ENCODE results near the gene C1QTNF7.

The C1QTNF7 gene

DNA sequence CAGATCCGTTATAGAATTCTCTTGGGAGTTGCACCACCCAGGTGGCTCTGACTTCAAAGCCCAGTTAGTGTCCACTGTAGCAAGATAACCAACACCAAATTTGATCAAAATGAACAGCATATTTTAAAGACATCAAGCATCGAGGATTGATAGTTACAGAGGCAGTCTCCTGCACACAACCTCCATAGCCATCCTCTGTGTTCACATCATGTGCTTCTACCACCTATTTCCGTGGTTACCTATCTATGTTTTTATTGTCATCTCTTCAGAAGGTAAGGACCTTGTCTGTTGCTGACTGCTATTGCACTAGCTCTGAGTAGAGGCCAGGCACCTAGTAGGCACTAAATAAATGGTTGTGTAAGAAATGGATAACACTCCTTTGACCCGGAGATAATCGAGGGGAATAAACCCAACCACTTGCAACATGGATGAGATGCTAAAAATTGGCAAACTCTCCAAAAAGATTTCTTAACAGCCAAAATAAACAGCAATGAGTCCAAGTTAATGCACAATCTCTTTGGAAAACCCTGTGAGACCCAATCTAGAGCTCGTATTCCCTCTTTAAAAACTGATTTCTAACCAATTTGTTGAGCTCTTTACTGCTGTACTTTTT is 14.7 kb upstream of the C1QTNF7 start:
- FAIRE-seq (no peak), DNase-seq (ENCODE audit: extremely low spot score, insufficient read length, low read depth) (no peak)

DNA sequence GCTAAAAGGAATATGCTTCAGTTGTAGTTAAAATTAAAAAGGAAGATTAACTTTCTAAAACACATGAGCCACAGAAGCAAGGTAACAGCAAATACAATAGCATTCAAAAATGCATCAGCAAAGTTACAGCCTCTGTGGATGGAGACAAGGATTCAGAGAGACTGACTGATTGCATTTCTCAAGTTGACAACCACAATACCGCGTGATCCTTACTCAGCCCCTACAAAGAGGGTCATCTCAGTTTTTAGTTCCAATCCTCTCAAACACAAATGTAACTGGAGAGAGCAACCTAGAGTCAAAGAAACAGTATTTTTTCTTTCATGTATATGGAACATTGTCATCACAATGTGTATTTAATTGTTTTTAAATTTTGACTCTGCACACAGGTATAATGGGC is 14.2 kb upstream of the C1QTNF7 start:
- DNase-seq (ENCODE audit: extremely low spot score, insufficient read length, low read depth) = no peak
- no peak for FAIRE-seq

DNA sequence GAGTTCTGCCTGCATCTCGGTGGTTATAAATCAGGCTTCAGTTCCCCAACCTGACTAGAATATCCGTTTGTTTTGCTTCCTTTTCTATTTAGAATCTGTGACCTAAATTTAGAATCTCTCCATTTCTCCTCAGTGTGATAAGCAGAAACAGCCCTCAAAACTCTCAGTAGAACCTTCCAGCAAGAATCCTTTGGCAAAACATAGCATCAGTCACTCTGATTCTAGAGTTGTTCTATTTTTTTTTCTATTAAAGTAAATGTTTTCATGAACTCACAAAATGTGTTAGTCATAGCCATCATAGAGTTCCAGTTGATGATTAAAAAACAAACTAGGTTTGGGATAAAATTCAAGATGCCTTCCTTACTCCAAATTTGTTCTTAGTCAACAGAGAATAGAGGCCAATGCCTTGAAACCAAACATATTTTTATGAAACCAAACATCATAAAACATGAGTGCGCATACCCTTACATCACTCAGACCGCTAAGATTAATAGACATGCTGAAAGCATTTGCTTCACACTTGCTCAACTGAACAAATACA is 13.2 kb upstream of the C1QTNF7 start:
- no peak for FAIRE-seq
- DNase-seq (ENCODE audit: extremely low spot score, insufficient read length, low read depth) = no peak

DNA sequence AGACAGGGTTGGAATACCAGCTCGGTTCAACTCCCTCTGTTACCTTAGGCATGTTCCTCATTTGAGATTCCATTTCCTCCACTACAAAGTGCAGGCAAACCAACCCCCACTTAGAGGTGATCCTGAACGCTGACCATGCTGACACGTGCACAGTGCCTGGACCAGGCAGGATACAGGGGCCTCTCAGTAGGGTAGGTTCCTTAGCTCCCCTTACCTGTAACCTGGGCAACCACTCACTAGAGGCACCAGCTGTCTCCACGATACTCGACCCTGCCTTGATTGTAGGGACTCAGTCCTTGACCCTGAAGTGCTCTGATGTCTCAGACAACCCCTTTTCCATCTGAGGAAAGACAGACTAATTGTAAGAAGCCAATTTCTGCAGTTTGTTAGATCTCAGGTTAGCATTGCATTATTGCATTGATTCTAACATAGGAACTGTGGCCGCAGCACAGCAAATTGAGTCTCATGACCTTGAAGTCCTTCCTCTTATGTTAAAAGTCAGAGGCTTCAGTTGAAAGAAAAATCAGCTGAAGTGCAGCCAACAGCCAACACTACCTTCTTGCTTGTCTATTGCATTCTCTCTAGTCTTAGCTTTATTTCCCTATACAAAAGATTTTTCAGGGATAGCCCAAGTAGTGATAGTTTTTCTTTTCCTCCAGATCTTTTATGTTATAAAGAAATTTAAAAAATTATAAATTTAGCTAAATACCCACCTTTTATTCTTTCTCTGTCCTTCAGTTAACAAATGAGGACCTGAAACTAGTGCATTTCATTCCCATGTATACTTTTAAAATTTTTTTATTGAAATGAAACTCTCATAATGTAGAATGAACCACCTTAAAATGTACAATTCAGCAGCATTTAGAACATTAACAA is 11.2 kb upstream of the C1QTNF7 start:
- no peak for FAIRE-seq
- DNase-seq (ENCODE audit: extremely low spot score, insufficient read length, low read depth) = no peak

DNA sequence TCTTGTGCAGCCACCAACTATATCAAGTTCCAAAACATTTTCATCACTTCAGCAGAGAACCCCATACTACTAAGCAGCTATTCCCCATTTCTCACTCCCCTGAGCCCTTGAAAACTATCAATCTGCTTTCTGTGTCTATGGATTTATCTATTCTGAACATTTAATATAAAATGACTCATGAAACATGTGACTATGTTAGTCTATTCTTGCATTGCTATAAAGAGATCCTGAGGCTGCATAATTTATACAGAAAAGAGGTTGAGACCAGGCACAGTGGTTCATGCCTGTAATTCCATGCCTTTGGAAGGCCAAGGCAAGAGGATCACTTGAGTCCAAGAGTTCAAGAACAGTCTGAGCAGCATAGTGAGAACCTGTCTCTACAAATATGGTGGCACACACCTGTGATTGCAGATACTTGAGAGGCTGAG is 10.6 kb upstream of the C1QTNF7 start:
- FAIRE-seq = no peak
- no peak for DNase-seq (ENCODE audit: extremely low spot score, insufficient read length, low read depth)

DNA sequence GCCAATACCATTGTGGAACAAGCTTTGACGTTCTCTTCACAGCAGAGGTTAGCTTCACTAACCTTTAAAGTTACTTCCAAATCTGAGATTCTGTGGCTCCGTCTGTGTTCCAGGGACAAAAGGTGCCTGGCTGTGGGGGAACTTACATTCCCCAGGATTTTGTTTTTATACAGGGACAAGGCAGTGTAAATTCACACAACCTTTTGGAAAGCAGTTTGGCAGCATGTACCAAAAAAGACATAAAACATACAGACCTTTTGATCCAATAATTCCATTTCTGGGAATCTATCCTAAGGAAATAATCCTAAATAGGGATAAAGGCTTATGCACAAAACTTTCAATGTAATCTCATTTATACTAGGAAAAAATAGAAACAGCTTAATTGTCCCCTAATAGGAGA is 8.9 kb upstream of the C1QTNF7 start:
- DNase-seq (ENCODE audit: extremely low spot score, insufficient read length, low read depth) (no peak), FAIRE-seq (no peak)

DNA sequence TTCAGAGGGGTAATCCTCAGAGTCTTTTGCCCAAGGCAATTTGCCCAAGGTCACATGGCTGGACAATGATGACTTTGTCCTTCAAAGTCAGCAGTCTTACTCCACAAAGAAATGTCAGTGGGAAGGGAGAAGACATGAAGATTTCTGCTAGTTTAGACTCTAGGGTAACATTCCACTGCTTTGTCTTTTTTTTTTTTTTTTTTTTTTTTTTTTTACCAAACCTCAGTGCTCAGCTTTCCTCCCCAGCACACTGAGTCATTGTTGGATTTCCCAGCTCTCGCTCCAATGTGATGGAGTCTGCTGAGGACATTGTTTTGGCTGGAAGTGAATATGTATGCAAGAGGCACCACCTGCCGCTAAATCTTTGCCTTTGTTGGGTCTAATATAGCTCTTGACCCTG is 7.2 kb upstream of the C1QTNF7 start:
- DNase-seq (ENCODE audit: extremely low spot score, insufficient read length, low read depth) (no peak), FAIRE-seq (no peak)

DNA sequence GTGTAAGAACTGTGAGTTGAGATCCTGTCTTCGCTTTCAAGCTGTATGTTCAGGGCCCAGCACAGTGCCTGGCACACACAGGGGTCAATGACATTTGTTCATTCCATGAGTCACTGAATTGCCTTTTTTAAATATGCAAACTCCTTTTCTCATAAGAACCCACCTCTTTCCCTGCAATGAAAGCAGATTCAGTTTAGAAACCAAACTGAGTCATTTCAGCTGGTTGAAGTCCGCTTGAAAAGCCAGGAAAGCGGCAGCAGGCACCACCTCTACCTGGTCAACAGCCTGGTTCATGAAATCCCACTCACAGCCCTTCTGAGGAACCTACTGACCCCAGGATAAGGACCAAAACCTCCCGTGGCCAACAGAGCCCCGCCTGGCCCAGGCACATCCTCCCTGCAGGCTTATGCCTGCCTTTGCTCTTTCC is 4.5 kb upstream of the C1QTNF7 start:
- FAIRE-seq = no peak

DNA sequence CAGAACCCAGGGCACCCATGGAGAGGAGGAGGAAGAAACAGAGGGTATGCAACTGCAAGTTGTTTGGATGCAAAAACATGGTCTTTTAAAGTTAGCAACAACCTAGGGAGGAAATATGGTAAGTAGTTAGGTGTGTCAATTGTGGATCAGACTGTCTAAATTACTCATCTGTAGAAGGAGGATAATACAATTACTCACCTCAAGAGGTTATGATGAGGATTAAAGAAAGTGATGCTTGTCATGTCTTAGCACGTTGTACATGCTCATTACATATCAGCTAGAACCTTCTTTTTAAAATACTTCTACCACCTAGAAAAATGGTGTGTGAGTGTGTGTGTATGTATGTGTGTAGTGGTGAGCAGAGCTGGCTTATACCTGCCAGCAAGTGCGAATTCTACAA is 2.3 kb upstream of the C1QTNF7 start:
- no peak for FAIRE-seq
- DNase-seq (ENCODE audit: extremely low spot score, insufficient read length, low read depth) = no peak

More for the DNA sequence above, 4.5 kb upstream of the C1QTNF7 start:
- DNase-seq (ENCODE audit: extremely low spot score, insufficient read length, low read depth) = no peak

DNA sequence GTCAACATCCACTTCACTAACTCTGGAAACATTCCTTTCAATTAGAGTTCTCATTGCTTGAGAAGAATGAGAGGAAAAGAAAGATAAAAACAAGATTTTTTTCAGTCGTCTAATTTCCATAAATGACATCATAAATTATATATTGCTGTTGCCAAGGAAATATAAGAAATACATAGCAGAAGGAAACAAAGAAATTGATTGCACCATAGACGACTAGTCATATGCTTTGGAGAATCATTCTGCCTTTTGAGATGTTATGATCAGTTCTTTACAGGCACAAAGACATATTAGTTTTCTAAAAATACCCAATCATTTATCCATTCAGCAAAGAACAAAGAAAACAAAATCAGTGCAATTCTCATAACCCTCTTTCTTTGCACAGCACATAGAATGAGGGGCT is 672 bp upstream of the C1QTNF7 start:
- FAIRE-seq (no peak), DNase-seq (ENCODE audit: extremely low spot score, insufficient read length, low read depth) (no peak)

DNA sequence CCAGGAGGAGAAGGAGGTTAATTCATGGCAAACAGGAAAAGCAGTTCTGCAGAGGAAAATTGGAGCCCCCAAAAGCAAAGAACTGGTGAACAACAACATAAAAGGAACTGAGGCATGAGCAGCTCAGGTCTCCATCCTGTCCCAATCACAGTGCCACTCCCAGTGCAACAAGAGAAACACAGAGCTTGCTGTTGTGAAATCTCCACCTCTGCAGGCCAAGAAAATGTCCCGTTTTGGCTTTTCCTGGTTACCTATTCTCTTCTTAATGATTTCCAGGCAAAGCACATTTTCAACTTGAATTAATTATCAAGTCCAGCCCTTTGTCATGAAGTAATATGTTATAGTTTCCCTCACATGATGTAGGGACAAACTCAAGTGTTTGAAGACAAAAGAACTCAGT is 778 bp downstream of the C1QTNF7 start:
- FAIRE-seq (no peak), DNase-seq (ENCODE audit: extremely low spot score, insufficient read length, low read depth) (no peak)

DNA sequence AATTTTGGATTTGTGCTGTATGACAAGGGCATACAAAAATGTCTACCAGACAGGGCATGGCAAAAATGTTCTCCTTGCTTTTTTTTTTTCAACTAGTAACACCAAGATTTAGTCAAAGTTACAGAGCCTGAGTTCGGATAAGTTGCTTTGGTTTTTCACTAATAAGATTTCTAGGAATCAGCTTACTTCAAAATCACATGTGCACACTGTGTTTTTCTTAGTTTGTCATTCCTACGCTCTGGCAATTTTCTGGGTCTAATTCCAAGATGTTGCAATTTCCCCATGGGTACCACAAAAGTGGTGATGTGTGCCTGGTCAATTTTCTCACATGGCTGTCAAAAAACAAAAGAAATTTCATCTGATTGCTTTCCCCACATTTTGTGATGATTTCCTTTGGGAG is 6.3 kb downstream of the C1QTNF7 start:
- FAIRE-seq (no peak), DNase-seq (ENCODE audit: extremely low spot score, insufficient read length, low read depth) (no peak)

DNA sequence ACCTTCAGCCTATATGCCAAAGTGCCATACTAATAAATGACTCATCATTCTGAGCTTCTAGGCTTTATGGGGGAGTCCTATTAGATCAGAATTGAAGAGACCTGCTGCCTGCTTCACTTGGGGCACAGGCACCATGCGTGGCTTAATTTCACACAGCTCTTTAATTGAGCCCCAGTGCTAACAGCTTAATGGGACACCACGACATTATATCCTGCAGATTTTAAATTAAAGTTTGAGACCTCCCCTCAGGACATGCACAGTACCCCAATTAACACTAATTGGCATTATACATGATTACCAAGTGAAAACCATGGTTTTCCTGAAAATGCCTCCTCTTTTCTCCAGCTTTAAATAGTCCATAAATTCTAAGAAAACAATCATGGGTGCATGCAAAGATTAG is 6.8 kb downstream of the C1QTNF7 start:
- FAIRE-seq (no peak), DNase-seq (ENCODE audit: extremely low spot score, insufficient read length, low read depth) (no peak)

DNA sequence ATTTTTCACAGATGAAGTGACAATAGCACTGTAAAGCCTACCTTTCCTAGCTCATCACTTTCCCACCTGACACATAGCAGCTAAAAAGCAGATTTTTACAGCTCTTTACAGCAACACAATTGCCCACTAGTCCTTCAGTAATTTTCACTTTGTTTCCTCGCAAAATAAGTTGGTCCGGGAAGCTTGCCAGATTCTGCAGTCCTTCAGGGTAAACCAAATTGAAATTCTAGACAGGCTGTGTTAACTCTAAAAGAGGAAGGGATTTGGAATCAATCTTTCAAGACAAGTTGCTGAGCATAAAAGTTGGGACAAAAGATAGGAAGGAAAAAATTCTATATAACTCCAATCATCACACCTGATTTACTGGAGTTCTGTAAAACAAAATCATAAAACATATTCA is 8.7 kb downstream of the C1QTNF7 start:
- FAIRE-seq (no peak), DNase-seq (ENCODE audit: extremely low spot score, insufficient read length, low read depth) (no peak)

DNA sequence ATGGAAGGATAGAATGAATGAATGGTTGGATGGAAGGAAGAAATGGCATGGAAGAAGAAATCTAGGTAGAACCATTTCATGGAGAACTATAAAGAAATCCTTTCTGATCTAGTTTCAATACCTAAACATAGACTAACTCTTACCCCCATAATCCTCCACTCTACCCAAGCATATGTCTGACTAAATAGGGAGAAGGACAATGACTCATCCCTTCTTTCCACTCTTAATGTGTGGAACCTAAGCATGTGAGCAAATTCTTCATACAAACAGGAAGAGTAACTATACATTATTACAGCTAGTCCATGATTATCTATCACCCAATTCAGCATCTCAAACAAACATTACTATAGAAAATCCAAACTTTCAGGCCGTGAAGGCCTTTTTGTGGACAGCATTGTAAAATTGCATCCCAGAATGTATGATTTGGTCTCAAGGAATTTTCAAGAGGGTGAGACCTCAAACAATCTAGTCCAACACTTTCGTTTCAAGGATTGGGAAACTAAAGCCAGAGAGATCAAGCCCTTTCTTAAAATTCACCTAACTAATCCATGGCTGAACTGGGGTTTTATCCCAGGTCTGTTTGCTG is 11.2 kb downstream of the C1QTNF7 start:
- DNase-seq (ENCODE audit: extremely low spot score, insufficient read length, low read depth) = no peak
- FAIRE-seq = no peak

DNA sequence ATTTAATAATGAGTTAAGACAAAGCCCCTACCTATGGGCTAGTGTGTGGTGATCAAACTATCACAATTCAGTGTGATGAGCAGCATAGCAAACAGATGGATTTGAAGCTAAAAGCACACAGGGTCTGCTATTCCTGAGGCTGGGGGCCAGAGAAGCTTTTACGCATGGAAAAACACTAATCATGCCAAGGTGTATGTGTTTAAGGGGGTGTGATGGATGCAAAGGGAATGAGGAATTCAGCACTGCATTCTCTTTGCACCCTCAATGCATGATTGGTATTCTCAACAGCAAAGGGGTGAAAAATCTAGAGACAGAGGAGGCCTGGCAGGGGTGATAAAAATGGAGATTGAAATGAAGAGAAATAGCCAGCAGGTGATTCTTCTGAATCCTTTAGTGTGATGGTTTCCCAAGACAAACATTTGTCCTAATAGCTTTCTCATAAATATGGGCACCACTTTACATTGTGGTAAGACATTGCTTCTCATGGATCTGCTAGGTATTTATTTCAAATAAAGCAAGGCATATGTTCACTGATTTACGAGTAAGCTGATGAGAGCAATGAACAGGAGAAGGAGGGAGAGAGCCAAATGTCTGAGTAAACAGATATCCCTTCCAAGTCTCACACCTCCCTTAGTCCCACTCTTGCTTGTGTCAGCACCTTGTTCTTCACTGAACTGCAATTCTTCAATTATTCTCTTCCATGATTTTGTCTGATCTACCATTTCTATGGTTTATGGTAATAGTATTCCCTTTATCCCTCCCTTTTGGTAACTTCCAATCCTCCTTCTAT is 15.7 kb downstream of the C1QTNF7 start:
- FAIRE-seq = no peak
- no peak for DNase-seq (ENCODE audit: extremely low spot score, insufficient read length, low read depth)

DNA sequence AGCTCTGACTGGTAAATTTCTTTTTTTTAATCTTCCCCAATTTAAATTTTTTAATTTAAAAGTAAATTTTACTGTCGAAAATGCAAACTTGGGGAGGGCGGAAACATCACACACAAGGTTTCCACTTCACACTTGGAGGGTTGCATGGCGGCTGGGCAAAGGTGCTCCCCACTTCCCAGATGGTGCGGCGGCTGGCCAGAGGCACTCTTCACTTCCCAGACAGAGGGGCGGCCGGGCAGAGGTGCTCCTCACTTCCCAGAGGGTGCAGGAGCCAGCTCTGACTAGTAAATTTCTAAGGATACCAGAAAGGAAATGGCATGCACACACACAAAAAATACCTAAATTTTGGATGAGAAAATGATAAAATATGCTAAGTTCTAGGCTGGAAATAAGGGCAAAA is 16.4 kb downstream of the C1QTNF7 start:
- DNase-seq (ENCODE audit: extremely low spot score, insufficient read length, low read depth) (no peak), FAIRE-seq (no peak)

DNA sequence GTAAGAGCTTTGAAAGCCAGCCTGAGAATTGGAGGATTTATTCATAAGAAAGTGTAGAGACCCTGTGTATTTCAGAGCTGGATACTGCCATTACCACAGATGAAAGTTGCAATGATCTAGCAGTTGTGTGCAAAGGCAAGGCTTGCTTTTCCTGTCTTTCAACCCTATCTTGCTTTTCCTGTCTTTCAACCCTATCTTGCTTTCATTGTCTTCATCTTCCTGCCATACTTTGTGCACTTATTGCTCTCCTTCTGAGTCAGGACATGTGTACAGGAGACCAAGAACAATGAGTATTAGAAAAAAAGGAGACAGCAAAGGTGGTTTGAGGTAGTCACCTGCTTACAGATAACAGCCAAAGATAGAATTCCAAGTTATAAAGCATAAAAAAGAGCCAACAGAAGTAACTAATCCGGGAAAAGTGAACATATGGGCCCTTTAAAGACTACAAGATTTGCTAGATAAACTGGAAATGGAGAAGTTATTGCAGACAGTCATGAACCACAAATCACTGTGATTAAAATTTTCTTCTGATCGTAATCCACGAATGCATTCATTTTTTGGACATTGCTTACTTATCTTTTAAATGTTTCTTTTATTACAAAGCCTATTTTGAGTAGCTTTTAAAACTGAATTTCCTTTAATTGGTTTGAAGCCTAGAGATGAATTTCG is 17.2 kb downstream of the C1QTNF7 start:
- no peak for FAIRE-seq
- DNase-seq (ENCODE audit: extremely low spot score, insufficient read length, low read depth) = no peak

DNA sequence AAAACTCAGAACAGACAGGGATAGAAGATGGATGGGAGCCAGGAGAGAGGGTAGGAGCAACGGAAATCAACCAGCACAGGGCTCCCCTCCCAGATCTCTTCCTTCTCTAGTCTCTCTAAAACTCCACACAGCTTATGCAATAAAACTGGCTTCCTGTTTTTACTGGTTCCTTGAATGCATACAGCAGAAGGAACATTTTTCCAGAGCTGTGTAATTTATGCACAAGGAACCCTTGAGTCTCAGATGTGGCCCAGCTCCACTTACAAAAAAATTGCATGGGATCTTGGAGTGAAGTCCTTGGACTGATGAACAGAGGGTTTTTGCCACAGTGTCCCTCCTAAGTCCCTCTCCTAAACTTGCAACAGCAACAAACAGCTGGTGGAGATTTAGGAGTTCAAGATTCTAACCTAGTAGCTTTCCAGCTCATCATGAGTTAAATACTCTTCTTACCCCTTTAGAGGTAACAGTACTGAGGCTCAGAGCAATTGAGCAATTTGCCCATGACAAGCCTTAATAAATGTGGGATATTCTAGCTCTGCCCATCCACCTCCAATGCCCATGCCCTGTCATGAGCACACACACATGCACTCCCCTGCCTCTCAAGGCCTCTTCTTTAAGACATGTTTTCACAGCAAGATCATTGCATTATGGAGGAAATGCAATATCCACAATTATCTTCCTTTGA is 23.5 kb downstream of the C1QTNF7 start:
- FAIRE-seq (no peak), DNase-seq (ENCODE audit: extremely low spot score, insufficient read length, low read depth) (no peak)

All from GM18507 (cell line).